Fibroblast of pulmonary artery (primary cell): Measurements from ENCODE around the gene TTC9C.
"Not testable (repeated sequence)": the region's sequence is repeated elsewhere in the genome, so short reads cannot be mapped to it uniquely, and the experiment has no call there.

Experiments used
- DNase-seq: peaks from one replicate; pipeline ENCODE4 v3.0.0-alpha.2; 2010; ENCODE audit warnings: low read depth
- H3K4me3 ChIP-seq: replicated peaks from 2 replicates; pipeline ENCODE4 v1.5.1; 2011; ENCODE audit warnings: low read depth, mild to moderate bottlenecking, control low read depth, low read length, moderate library complexity
- CTCF ChIP-seq: IDR thresholded peaks from 2 replicates; pipeline ENCODE4 v1.5.1; 2011; ENCODE audit warnings: mild to moderate bottlenecking, control low read depth, low read length, inconsistent platforms; ENCODE audit errors: missing control alignments

The TTC9C gene

DNA sequence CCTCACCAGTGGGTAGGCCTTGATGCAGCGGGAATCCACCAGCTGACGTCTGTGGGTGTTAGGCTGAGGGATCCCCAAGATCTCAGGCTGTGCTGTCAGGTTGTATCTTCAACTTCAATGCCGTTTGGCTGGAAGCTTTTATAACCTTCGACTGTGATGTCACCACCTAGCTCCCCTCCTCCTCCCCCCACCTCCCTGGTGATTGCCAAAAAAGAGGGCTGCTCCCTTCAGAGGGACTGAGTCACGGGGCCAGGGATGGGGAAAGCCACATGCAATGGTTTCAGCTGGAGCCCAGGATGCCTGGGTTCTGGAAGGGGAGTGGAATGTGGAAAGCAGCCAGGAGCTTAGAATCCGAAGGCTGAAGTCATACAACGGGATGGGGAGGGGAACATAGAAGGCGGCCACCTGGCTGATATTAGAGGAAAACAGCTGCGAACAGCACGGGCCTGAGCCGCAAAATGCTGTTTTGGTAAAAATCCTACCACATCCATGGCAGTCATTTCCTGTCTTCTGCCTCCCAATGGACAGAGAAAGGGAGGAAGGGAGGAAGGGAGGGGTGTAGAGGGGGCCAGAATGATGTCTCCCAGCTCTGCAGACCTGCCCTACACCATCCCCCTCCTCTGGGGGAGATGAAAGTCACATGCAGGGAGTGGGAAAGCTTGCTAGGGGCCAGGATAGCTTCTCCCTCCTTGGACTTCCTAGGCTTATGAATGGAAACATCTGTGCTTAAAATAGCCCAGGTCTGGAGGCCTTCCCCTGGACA is 38.7 kb upstream of the TTC9C start, which contains the start of gene LRRN4CL:
Gene LRRN4CL, minus strand, starts transcription at position 110 of the 763 bp plus-strand sequence. CDS start 1,022 bp downstream, outside the sequence.
- peak; percentile 83 for DNase-seq

GRCh38 chr11:62693624-62694023 is 34.7 kb upstream of the TTC9C start:
- not testable (repeated sequence) for H3K4me3 ChIP-seq, DNase-seq

More for the DNA sequence above, 38.7 kb upstream of the TTC9C start, which contains the start of gene LRRN4CL:
- H3K4me3 ChIP-seq: peak within 1 kb of the TSS; percentile 2
- TF ChIP-seq CTCF: no peak

GRCh38 chr11:62694455-62695167 is 33.7 kb upstream of the TTC9C start:
- peak; percentile 87 for TF ChIP-seq CTCF
- DNase-seq: peak; percentile 90

GRCh38 chr11:62702246-62702645 is 26.0 kb upstream of the TTC9C start:
- DNase-seq: no peak
- no peak overlapping the region for H3K4me3 ChIP-seq
- TF ChIP-seq CTCF: no peak

More at GRCh38 chr11:62694455-62695167, 33.7 kb upstream of the TTC9C start:
- H3K4me3 ChIP-seq: no peak overlapping the region

DNA sequence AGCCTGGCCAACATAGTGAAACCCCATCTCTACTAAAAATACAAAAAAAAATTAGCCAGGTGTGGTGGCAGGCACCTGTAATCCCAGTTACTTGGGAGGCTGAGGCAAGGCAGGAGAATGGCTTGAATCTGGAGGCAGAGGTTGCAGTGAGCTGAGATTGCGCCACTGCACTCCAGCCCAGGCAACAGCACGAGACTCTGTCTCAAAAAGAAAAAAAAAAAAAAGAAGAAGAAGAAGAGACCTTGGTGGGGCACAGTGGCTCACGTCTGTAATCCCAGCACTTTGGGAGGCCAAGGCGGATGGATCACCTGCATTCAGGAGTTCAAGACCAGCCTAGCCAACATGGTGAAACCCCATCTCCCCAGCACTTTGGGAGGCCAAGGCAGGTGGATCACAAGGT is 24.4 kb upstream of the TTC9C start:
- not testable (repeated sequence) for H3K4me3 ChIP-seq, DNase-seq

DNA sequence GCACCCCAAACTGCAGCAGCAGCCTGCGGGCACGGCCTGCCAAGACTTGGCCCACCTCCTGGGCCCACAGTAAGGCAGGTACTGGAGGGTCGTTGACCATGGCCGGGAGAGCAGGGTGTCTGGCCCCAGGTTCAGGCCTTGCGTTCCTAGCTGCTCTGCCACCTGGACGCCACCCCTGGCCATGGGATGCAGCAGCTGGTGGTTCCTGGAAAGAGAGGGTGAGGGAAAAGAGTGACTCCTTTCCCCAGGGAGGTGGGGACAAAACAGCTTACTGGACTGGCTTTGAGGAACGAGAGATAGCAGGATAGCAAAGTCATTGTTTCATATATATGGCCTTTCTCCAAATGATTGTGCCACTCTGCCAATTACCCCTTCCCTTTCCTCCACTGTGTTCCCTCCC is 22.9 kb upstream of the TTC9C start:
- peak overlapping the region; percentile 62 for H3K4me3 ChIP-seq
- DNase-seq: no peak
- TF ChIP-seq CTCF: no peak

DNA sequence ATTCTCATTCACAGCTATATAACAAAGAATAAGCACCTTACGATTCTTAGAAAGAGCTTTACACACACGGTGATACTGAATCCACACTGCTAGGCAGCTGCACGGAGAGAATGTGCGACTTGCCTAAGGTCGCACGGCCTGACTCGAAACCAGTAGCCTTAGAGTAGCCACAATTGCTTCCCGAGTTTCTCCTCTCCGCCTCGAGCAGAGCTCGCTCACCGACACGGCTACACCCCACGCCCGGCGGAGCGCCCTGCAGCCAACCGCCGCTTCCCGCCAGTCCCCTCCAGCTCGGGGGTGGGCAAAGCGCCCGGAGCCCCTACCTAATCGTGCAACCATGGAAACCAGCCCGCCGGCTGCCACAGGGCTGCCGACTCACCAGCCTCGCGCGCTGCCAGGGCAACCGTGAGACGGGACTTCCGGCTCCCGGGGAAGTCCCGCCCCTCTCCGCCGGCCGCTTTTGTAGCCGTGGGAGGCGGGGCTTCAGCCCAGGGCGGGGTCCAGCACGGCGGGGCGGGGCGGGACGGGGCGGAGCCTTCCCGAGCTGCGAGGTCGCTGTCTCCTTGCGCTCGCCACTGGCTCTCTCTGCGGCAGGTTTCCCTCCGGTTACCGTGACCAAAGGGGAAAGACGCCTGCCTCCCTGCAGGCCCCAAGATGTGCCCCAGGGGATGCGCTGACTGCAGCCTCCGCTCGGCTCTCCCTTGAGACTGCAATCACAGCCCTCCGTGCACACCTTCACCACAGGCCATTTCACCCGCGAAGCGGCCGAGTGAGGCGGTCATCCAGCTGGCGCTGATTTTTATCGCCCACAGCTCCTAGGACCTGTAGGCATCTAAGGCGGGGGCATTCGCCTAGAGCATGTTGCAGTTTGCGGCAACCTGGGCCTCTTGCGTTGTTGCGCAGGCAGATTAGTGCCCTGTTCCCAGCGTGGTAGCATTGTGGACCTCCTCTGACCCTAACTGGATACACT is 22.1 kb upstream of the TTC9C start:
- peak; percentile 94 for DNase-seq
- peak overlapping the region; percentile 62 for H3K4me3 ChIP-seq
- no peak for TF ChIP-seq CTCF
